GM12878 (cell line): ENCODE data around the gene KRT82. TPM values are rescaled to one million over a fixed set of nuclear protein-coding genes. Genes with fewer than 3 reads are reported as not detected.

Source experiments
- ATAC-seq: fragments of 200-7000 bp; cut with Tn5 transposase; 3 replicates; pipeline ENCODE4 v1.9.1; 2020; ENCODE audit warnings: mild to moderate bottlenecking, moderate library complexity
- BruUV-seq: library from RNA; stranded (reverse); fragments of 400-500 nt; replicated peaks from 2 replicates; lab custom pipeline; 2021; lab: Mats Ljungman, UMichigan
- CTCF ChIA-PET: fragments of 300-600 bp; sonication (Branson Sonifier 250); formaldehyde crosslinking; extraction: SDS; loops from one replicate; lab custom pipeline; 2021; ENCODE audit warnings: inconsistent platforms; lab: Yijun Ruan, JAX
- POLR2A ChIA-PET: fragments of 350-600 bp; formaldehyde crosslinking; extraction: SDS; loops from one replicate; lab custom pipeline; 2021; ENCODE audit warnings: inconsistent platforms; lab: Charles Lee
- RAD21 ChIA-PET: fragments of 300-600 bp; sonication (Branson Sonifier 250); formaldehyde crosslinking; loops from one replicate; lab custom pipeline; 2023; ENCODE audit warnings: antibody characterized with exemption; ENCODE audit not compliant: unreplicated experiment; lab: Charles Lee
- SMC1A ChIA-PET: fragments of 300-600 bp; sonication (Branson Sonifier 250); formaldehyde crosslinking; loops from one replicate; lab custom pipeline; 2023; ENCODE audit not compliant: unreplicated experiment, uncharacterized antibody; lab: Charles Lee
- DNase-seq: peaks from one replicate; pipeline ENCODE4 v3.0.0-alpha.2; 2011; ENCODE audit warnings: low read depth, low spot score
- FAIRE-seq: peaks from 3 replicates; lab custom pipeline; 2011; peaks lifted over from hg19 to GRCh38; lab: Jason Lieb, UNC
- H2AFZ ChIP-seq: 2 replicates; pipeline ENCODE4 v1.6.0; 2011; ENCODE audit warnings: low read depth, low read length, control low read depth; ENCODE audit not compliant: control insufficient read depth
- H3K27ac ChIP-seq: 2 replicates; pipeline ENCODE4 v1.5.1; 2011; ENCODE audit warnings: control low read depth; ENCODE audit not compliant: control insufficient read depth, insufficient read depth
- H3K27me3 ChIP-seq, 2 experiments: replicated peaks in 1 of 2; 2 replicates each; pipeline versions ENCODE4 v1.6.0 to v1.6.1; 2011; ENCODE audit warnings: low read length in 1 of 2; ENCODE audit not compliant: control insufficient read depth in 2 of 2, insufficient read depth in 2 of 2
- H3K36me3 ChIP-seq, 2 experiments: 2 replicates each; pipeline ENCODE4 v1.5.1; 2011; ENCODE audit warnings: low read length in 1 of 2; ENCODE audit not compliant: control insufficient read depth in 2 of 2, insufficient read depth in 2 of 2
- H3K4me1 ChIP-seq: 2 replicates; pipeline ENCODE4 v1.6.1; 2011; ENCODE audit warnings: mild to moderate bottlenecking, low read length, moderate library complexity, mixed read lengths; ENCODE audit not compliant: control insufficient read depth, insufficient read depth
- H3K4me2 ChIP-seq: 2 replicates; pipeline ENCODE4 v1.6.0; 2011; ENCODE audit warnings: control low read depth; ENCODE audit not compliant: control insufficient read depth, insufficient read depth
- H3K4me3 ChIP-seq: fragments of 200-600 bp; sonication (generic); 2 replicates; pipeline ENCODE4 v1.5.1; 2016
- H3K79me2 ChIP-seq: 2 replicates; pipeline ENCODE4 v1.6.0; 2011; ENCODE audit warnings: low read length; ENCODE audit not compliant: control insufficient read depth, insufficient read depth
- H3K9ac ChIP-seq: 2 replicates; pipeline ENCODE4 v1.8.0; 2011; ENCODE audit warnings: low read length, control low read depth, mixed read lengths; ENCODE audit not compliant: control insufficient read depth, insufficient read depth
- H3K9me3 ChIP-seq: replicated peaks from 3 replicates; pipeline ENCODE4 v1.5.1; 2011; ENCODE audit warnings: mild to moderate bottlenecking, low read length; ENCODE audit not compliant: control insufficient read depth, insufficient read depth
- H4K20me1 ChIP-seq: 2 replicates; pipeline ENCODE4 v1.6.0; 2011; ENCODE audit not compliant: control insufficient read depth, insufficient read depth
- CBX5 ChIP-seq: sonication (generic); IDR thresholded peaks from 2 replicates; pipeline ENCODE4 v1.6.1; 2016; ENCODE audit warnings: low read depth, moderate library complexity, mild to moderate bottlenecking, inconsistent platforms
- CHD1 ChIP-seq: IDR thresholded peaks from 2 replicates; pipeline ENCODE4 v1.6.1; 2012; ENCODE audit warnings: low read depth, low read length, improper control_type of control experiment
- CREB1 ChIP-seq: IDR thresholded peaks from 2 replicates; pipeline ENCODE4 v1.6.1; 2012; ENCODE audit warnings: low read depth, mild to moderate bottlenecking, inconsistent platforms
- FOXM1 ChIP-seq: IDR thresholded peaks from 2 replicates; pipeline ENCODE4 v1.6.1; 2012; ENCODE audit warnings: low read depth, mild to moderate bottlenecking, inconsistent platforms, low read length, moderate library complexity
- IRF3 ChIP-seq: fragments of 450-650 bp; IDR thresholded peaks from 2 replicates; pipeline ENCODE4 v1.6.1; 2014; ENCODE audit warnings: mild to moderate bottlenecking
- PAX5 ChIP-seq: IDR thresholded peaks from 2 replicates; pipeline ENCODE4 v1.6.1; 2011; ENCODE audit warnings: low read depth, low read length, borderline replicate concordance
- RB1 ChIP-seq: fragments of 450-650 bp; formaldehyde crosslinking; IDR thresholded peaks from 2 replicates; pipeline ENCODE4 v1.6.1; 2017; ENCODE audit warnings: mild to moderate bottlenecking, borderline replicate concordance
- SREBF2 ChIP-seq: IDR thresholded peaks from 2 replicates; pipeline ENCODE4 v1.6.1; 2012; ENCODE audit warnings: mild to moderate bottlenecking, low read length
- STAT3 ChIP-seq: IDR thresholded peaks from 2 replicates; pipeline ENCODE4 v1.6.1; 2011; ENCODE audit warnings: low read depth, low read length, improper control_type of control experiment
- TBL1XR1 ChIP-seq: IDR thresholded peaks from 2 replicates; pipeline ENCODE4 v1.6.1; 2012; ENCODE audit warnings: low read depth, low read length, improper control_type of control experiment
- WGBS: methylation state at CpG from one replicate; pipeline ENCODE4 v1.1.6; 2016; ENCODE audit warnings: low lambda C conversion rate; ENCODE audit not compliant: insufficient replicate concordance, insufficient coverage; ENCODE audit errors: missing lambda C conversion rate; 5-methylcytosine and 5-hydroxymethylcytosine counted together
- in situ Hi-C: fragments of 300-500 bp; cut with MboI; formaldehyde crosslinking; loops from 9 replicates; pipeline ENCODE4 v1.14.3; 2018; ENCODE audit warnings: mixed read lengths
- intact Hi-C: fragments of 100-400 bp; cut with micrococcal nuclease; formaldehyde crosslinking; loops from one replicate; pipeline ENCODE4 v1.14.2; 2022; ENCODE audit not compliant: unreplicated experiment
- polyA plus RNA-seq, 11 experiments: library from polyadenylated mRNA; depleted of rRNA in 4 of 11; unstranded in 6 of 11; stranded (reverse) in 5 of 11; fragments of >200 nt; fragmentation: Nextera tagmentation in 4 of 11; fragmentation: Illumina TruSeq in 1 of 11; extraction: Ambion mirVana in 4 of 11; extraction: Trizol in 1 of 11; gene quantifications; 1 replicate in 1 of 11; 2 replicates in 10 of 11; pipeline versions ENCODE4 v1.2.1 to v1.2.3, GENCODE V29; 2011 to 2016; ENCODE audit warnings: inconsistent platforms in 2 of 11, missing spikeins in 2 of 11, low read depth in 1 of 11
- total RNA-seq, 4 experiments: library from RNA; depleted of rRNA in 3 of 4; stranded (reverse); fragments of >200 nt in 3 of 4; fragmentation: Illumina TruSeq in 1 of 4; extraction: Trizol in 1 of 4; gene quantifications; 2 replicates each; pipeline versions ENCODE4 v1.2.1 to v1.2.3, GENCODE V29; 2013 to 2021
- TF ChIP-seq, protein P1 (sequence below): fragments of 450-650 bp; IDR thresholded peaks from 2 replicates; pipeline ENCODE4 v1.6.1; 2017; ENCODE audit warnings: antibody characterized with exemption, mild to moderate bottlenecking, moderate library complexity

Gene KRT82
- total and polyA plus RNA-seq, 10 of the 15 experiments (the other 5 are each of a cell fraction or from before 2014, with no cell fraction given): not detected

GRCh38 chr12:52392465-52393007, 13.6 kb downstream of the KRT82 start:
- in situ Hi-C loops: loop anchor here (25.0 kb wide), 1 partner anchor 595 kb away; no protein-coding TSS in a partner anchor
- no peaks in the 10 kb centered on the region for H4K20me1 ChIP-seq

DNA sequence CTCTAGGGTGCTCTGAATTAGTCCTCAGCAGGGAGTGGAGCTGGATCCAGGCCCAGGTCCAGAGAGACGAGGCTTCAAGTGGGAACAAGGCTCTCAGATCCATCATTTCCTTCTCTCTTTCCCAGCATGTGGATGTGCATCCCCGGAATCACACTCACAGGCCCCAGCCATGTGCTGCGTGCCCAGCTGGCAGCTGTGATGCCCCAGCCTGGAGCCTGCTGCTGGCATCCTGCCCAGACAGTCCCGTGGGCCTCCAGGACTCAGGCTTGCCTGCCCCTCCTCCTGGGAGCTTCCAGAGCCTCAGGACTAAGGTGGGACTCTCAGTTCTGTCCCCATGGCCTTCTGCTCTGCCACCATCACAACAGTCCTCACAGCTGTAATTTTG, 14.5 kb downstream of the KRT82 start:
- ChIA-PET RAD21 (no interaction called here), SMC1A (interaction anchor here (0.6 to 0.7 kb wide), 2 partner anchors 18 to 594 kb away, joined by 3 to 4 read pairs; no protein-coding TSS in a partner anchor), CTCF (interaction anchor here (1.0 kb wide), 1 partner anchor 113 kb away, joined by 3 read pairs; no protein-coding TSS in a partner anchor), POLR2A (no interaction called here)
- Histone ChIP-seq H3K79me2 (no peaks in the 10 kb centered on the region), H3K9ac (no peak overlapping the region), H3K4me1 (no peaks in the 10 kb centered on the region; the same call in 1 of the 2 replicates), H3K9me3 (no peaks in the 10 kb centered on the region), H3K27me3 (peaks cover 3 to 12% of the 10 kb centered on the region in 2 experiments; a peak in 3 of 4 replicates), H2AFZ (no peak overlapping the region), H3K4me2 (no peak overlapping the region), H3K27ac (no peak overlapping the region), H4K20me1 (no peaks in the 10 kb centered on the region), H3K4me3 (no peak overlapping the region), H3K36me3 (no peaks in the 10 kb centered on the region)
- in situ Hi-C loops (loop anchor here (25.0 kb wide), 1 partner anchor 596 kb away; no protein-coding TSS in a partner anchor), intact Hi-C loops (no loop called here)
- BruUV-seq: no TSS peak
- 14% methylated on average over 4 of the region's 4 CpGs for WGBS
- DNase-seq: no peak
- FAIRE-seq: no peak
- no peak for ATAC-seq
- TF ChIP-seq IRF3 (no peak), CBX5 (no peak), SREBF2 (no peak), CREB1 (no peak), STAT3 (no peak), CHD1 (no peak), PAX5 (no peak), RB1 (no peak), TBL1XR1 (no peak)
- TF ChIP-seq, protein P1, sequence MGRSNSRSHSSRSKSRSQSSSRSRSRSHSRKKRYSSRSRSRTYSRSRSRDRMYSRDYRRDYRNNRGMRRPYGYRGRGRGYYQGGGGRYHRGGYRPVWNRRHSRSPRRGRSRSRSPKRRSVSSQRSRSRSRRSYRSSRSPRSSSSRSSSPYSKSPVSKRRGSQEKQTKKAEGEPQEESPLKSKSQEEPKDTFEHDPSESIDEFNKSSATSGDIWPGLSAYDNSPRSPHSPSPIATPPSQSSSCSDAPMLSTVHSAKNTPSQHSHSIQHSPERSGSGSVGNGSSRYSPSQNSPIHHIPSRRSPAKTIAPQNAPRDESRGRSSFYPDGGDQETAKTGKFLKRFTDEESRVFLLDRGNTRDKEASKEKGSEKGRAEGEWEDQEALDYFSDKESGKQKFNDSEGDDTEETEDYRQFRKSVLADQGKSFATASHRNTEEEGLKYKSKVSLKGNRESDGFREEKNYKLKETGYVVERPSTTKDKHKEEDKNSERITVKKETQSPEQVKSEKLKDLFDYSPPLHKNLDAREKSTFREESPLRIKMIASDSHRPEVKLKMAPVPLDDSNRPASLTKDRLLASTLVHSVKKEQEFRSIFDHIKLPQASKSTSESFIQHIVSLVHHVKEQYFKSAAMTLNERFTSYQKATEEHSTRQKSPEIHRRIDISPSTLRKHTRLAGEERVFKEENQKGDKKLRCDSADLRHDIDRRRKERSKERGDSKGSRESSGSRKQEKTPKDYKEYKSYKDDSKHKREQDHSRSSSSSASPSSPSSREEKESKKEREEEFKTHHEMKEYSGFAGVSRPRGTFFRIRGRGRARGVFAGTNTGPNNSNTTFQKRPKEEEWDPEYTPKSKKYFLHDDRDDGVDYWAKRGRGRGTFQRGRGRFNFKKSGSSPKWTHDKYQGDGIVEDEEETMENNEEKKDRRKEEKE: no peak

More at GRCh38 chr12:52392465-52393007, 13.6 kb downstream of the KRT82 start:
- no peaks in the 10 kb centered on the region for H3K36me3 ChIP-seq
- H2AFZ ChIP-seq: no peak overlapping the region
- H3K27ac ChIP-seq: no peak overlapping the region
- H3K9me3 ChIP-seq: no peaks in the 10 kb centered on the region
- FAIRE-seq: no peak
- ChIA-PET RAD21 (no interaction called here), POLR2A (no interaction called here), SMC1A (interaction anchor here (0.7 kb wide), 1 partner anchor 19 kb away, joined by 4 read pairs; no protein-coding TSS in a partner anchor), CTCF (interaction anchor here (1.0 kb wide), 1 partner anchor 114 kb away, joined by 3 read pairs; no protein-coding TSS in a partner anchor)
- DNase-seq: no peak
- WGBS: 5% methylated on average over 7 of the region's 7 CpGs
- no peak for TF ChIP-seq FOXM1
- no peak for ATAC-seq
- BruUV-seq: no TSS peak
- H3K79me2 ChIP-seq: no peaks in the 10 kb centered on the region
- H3K27me3 ChIP-seq: peaks cover 3 to 9% of the 10 kb centered on the region in 2 experiments; a peak in 3 of 4 replicates
- no peak overlapping the region for H3K4me2 ChIP-seq
- no peaks in the 10 kb centered on the region; the same call in 1 of the 2 replicates for H3K4me1 ChIP-seq
- intact Hi-C loops: no loop called here
- H3K4me3 ChIP-seq: no peak overlapping the region
- no peak overlapping the region for H3K9ac ChIP-seq
